CD1c-positive myeloid dendritic cell (primary cell): ENCODE measurements around the gene MOCS3.

Source experiments
- DNase-seq: peaks from one replicate; pipeline ENCODE4 v3.0.0-alpha.2; 2016; ENCODE audit errors: extremely low spot score

Gene MOCS3

GRCh38 chr20:51011479-51011878 lies 52.9 kb downstream of the MOCS3 start:
- no peak for DNase-seq

DNA sequence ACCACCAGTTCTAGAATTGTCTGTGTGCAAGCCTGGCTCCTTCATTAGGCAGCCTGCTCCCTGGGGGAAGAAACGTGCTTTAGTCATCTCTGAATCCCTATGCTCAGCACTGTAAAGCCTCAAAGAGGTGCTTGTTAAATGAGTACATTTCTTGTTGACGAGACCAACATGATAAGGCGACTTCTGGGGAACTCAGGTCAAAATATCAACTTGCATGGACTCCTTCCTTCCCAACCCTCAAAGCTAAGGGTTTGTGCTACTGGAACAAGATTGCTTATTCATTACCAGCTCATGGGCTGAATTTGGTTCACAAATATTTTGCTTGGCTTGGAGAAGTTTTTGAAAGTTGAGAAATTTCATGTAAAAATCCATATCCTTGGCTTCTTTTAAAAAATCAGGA lies 53.7 kb downstream of the MOCS3 start:
- DNase-seq = no peak
